HEK293 (cell line): ENCODE data around the gene KCTD1.

Experiments
- CTCF ChIA-PET: fragments of 350-600 bp; formaldehyde crosslinking; extraction: SDS; loops from one replicate; lab custom pipeline; 2021; ENCODE audit warnings: antibody characterized with exemption; lab: Yijun Ruan, JAX
- POLR2A ChIA-PET: fragments of 300-600 bp; formaldehyde crosslinking; extraction: SDS; loops from one replicate; lab custom pipeline; 2020; ENCODE audit warnings: antibody characterized with exemption, inconsistent platforms; lab: Yijun Ruan, JAX
- H3K27ac ChIP-seq: fragments of 200-500 bp; sonication (Bioruptor generic); 2 replicates; pipeline ENCODE4 v1.5.1; 2014; ENCODE audit warnings: low read depth, low read length, control low read depth, inconsistent platforms; ENCODE audit errors: extremely low read depth
- H3K36me3 ChIP-seq, 2 experiments: fragments of 200-500 bp in 1 of 2; sonication (Bioruptor generic) in 1 of 2; 1 replicate in 1 of 2; 2 replicates in 1 of 2; pipeline ENCODE4 v1.5.1; 2014 to 2017; ENCODE audit warnings: inconsistent platforms in 2 of 2, low read length in 2 of 2; ENCODE audit not compliant: control insufficient read depth in 2 of 2, insufficient read depth in 1 of 2
- H3K4me1 ChIP-seq: fragments of 200-500 bp; sonication (Bioruptor generic); 2 replicates; pipeline ENCODE4 v1.5.1; 2014; ENCODE audit warnings: mild to moderate bottlenecking, low read length, inconsistent platforms; ENCODE audit not compliant: control insufficient read depth, insufficient read depth
- H3K4me3 ChIP-seq: 2 replicates; pipeline ENCODE4 v1.5.1; 2011; ENCODE audit warnings: low read depth, mild to moderate bottlenecking, control low read depth, low read length, moderate library complexity
- H3K9me3 ChIP-seq: fragments of 200-500 bp; sonication (Bioruptor generic); 2 replicates; pipeline ENCODE4 v1.5.1; 2014; ENCODE audit warnings: low read depth, low read length, inconsistent platforms; ENCODE audit not compliant: control insufficient read depth, insufficient read depth
- GLIS1 ChIP-seq: fragments of 450-650 bp; formaldehyde crosslinking; IDR thresholded peaks from 2 replicates; pipeline ENCODE4 v1.5.1; 2016; ENCODE audit warnings: missing biosample characterization, missing genetic modification characterization
- GLIS2 ChIP-seq: fragments of 450-650 bp; formaldehyde crosslinking; IDR thresholded peaks from 2 replicates; pipeline ENCODE4 v1.5.1; 2016; ENCODE audit warnings: missing biosample characterization, missing genetic modification characterization
- PRDM1 ChIP-seq: fragments of 450-650 bp; formaldehyde crosslinking; IDR thresholded peaks from 2 replicates; pipeline ENCODE4; 2016; ENCODE audit warnings: missing biosample characterization, missing genetic modification characterization
- ZBTB21 ChIP-seq: fragments of 450-650 bp; formaldehyde crosslinking; IDR thresholded peaks from 2 replicates; pipeline ENCODE4 v1.5.1; 2017; ENCODE audit warnings: missing biosample characterization, missing genetic modification characterization
- ZBTB44 ChIP-seq: fragments of 450-650 bp; IDR thresholded peaks from 2 replicates; pipeline ENCODE4 v1.5.1; 2018; ENCODE audit warnings: missing biosample characterization, mild to moderate bottlenecking, missing genetic modification characterization
- ZBTB49 ChIP-seq: fragments of 450-650 bp; formaldehyde crosslinking; IDR thresholded peaks from 2 replicates; pipeline ENCODE4 v1.5.1; 2016; ENCODE audit warnings: missing biosample characterization, missing genetic modification characterization, low read depth
- ZNF138 ChIP-seq: fragments of 450-650 bp; formaldehyde crosslinking; IDR thresholded peaks from 2 replicates; pipeline ENCODE4 v1.5.1; 2016; ENCODE audit warnings: missing biosample characterization, missing genetic modification characterization, borderline replicate concordance
- ZNF221 ChIP-seq: fragments of 450-650 bp; formaldehyde crosslinking; IDR thresholded peaks from 2 replicates; pipeline ENCODE4 v1.5.1; 2017; ENCODE audit warnings: missing biosample characterization, missing genetic modification characterization, borderline replicate concordance
- ZNF274 ChIP-seq, 2 experiments: fragments of 200-500 bp in 1 of 2; fragments of 450-650 bp in 1 of 2; sonication (Bioruptor generic) in 1 of 2; formaldehyde crosslinking in 1 of 2; IDR thresholded peaks; 2 replicates each; pipeline versions ENCODE4 v1.5.1 to v1.6.1; 2014 to 2016; ENCODE audit warnings: borderline replicate concordance in 1 of 2, inconsistent platforms in 1 of 2, low read length in 1 of 2, missing biosample characterization in 1 of 2, missing genetic modification characterization in 1 of 2
- ZNF501 ChIP-seq: fragments of 450-650 bp; formaldehyde crosslinking; IDR thresholded peaks from 2 replicates; pipeline ENCODE4 v1.5.1; 2016; ENCODE audit warnings: missing biosample characterization, missing genetic modification characterization
- ZNF510 ChIP-seq: fragments of 450-650 bp; formaldehyde crosslinking; IDR thresholded peaks from 2 replicates; pipeline ENCODE4 v1.5.1; 2018; ENCODE audit warnings: mild to moderate bottlenecking, missing genetic modification characterization, missing biosample characterization; ENCODE audit not compliant: insufficient replicate concordance
- ZNF560 ChIP-seq: fragments of 450-650 bp; formaldehyde crosslinking; IDR thresholded peaks from 2 replicates; pipeline ENCODE4 v1.5.1; 2017; ENCODE audit warnings: missing biosample characterization, missing genetic modification characterization, borderline replicate concordance
- ZNF580 ChIP-seq: fragments of 450-650 bp; formaldehyde crosslinking; IDR thresholded peaks from 2 replicates; pipeline ENCODE4 v1.5.1; 2016; ENCODE audit warnings: missing biosample characterization, missing genetic modification characterization
- ZNF600 ChIP-seq: fragments of 450-650 bp; formaldehyde crosslinking; IDR thresholded peaks from 2 replicates; pipeline ENCODE4 v1.5.1; 2016; ENCODE audit warnings: missing biosample characterization, missing genetic modification characterization

KCTD1 gene

GRCh38 chr18:26546170-26546874, 2.0 kb downstream of the KCTD1 start (continued):
- TF ChIP-seq ZBTB44 (tag by site-specific recombination): peak; percentile 47; the same call in 1 of the 2 replicates

GRCh38 chr18:26545335-26546123, 2.8 kb downstream of the KCTD1 start:
- POLR2A ChIA-PET: interaction anchor here (0.6 kb wide), 1 partner anchor 65 kb away, joined by 4 read pairs; no protein-coding TSS in a partner anchor
- CTCF ChIA-PET: interaction anchor here (0.8 kb wide), 2 partner anchors 112 to 470 kb away, joined by 3 to 4 read pairs; no protein-coding TSS in a partner anchor
- Histone ChIP-seq H3K9me3 (no peaks in the 10 kb centered on the region), H3K4me1 (peaks cover 11% of the 10 kb centered on the region), H3K27ac (no peak overlapping the region), H3K36me3 (peaks cover 0 to 7% of the 10 kb centered on the region in 2 experiments; a peak in 1 of 3 replicates), H3K4me3 (peak overlapping the region; percentile 33)
- TF ChIP-seq GLIS1 (tag by site-specific recombination): peak; percentile 54
- TF ChIP-seq ZNF560 (tag by site-specific recombination): no peak
- peak; percentile 32; the same call in 1 of the 2 replicates for TF ChIP-seq GLIS2 (tag by site-specific recombination)

- H3K27ac ChIP-seq: no peak overlapping the region
- H3K36me3 ChIP-seq: peaks cover 0 to 7% of the 10 kb centered on the region in 2 experiments; a peak in 1 of 3 replicates
- H3K4me3 ChIP-seq: no peak overlapping the region
- ChIA-PET CTCF (interaction anchor here (0.7 to 1.5 kb wide), 2 partner anchors 158 to 160 kb away, joined by 3 to 5 read pairs; no protein-coding TSS in a partner anchor), POLR2A (no interaction called here)
- H3K9me3 ChIP-seq: no peaks in the 10 kb centered on the region
- peaks cover 11% of the 10 kb centered on the region for H3K4me1 ChIP-seq
- TF ChIP-seq ZNF501 (tag by site-specific recombination): no peak
- no peak for TF ChIP-seq PRDM1 (tag by site-specific recombination)
- no peak for TF ChIP-seq ZNF510 (tag by site-specific recombination)
- no peak for TF ChIP-seq ZNF274 (IDR thresholded peaks at IDR 0.05; ENCODE audit: low read length)
- no peak for TF ChIP-seq ZNF274 (tag by site-specific recombination; IDR thresholded peaks at IDR 0.05; ENCODE audit: borderline replicate concordance)
- TF ChIP-seq ZNF580 (tag by site-specific recombination): no peak
- TF ChIP-seq ZNF221 (tag by site-specific recombination): no peak
- TF ChIP-seq ZBTB49: no peak
- TF ChIP-seq ZBTB21 (tag by site-specific recombination): no peak
- TF ChIP-seq ZNF138 (tag by site-specific recombination): no peak
- no peak for TF ChIP-seq ZNF600
Measured at GRCh38 chr18:26544451-26544850, 3.9 kb downstream of the KCTD1 start.
